CD4-positive, alpha-beta T cell treated with Interleukin-17A for 1 hour (primary cell): ENCODE data around the gene TEX2.

Experiments
- DNase-seq: peaks from one replicate; pipeline ENCODE4 v3.0.0-alpha.2; 2020

The TEX2 gene

GRCh38 chr17:64269687-64270649 lies 6.9 kb upstream of the TEX2 start:
- DNase-seq, result no peak

GRCh38 chr17:64264891-64265290 lies 1.8 kb upstream of the TEX2 start:
- DNase-seq, result no peak

- DNase-seq, result peak; percentile 67
These were observed 661 bp downstream of the TEX2 start for GRCh38 chr17:64262198-64262999.

GRCh38 chr17:64261417-64262145 lies 1.5 kb downstream of the TEX2 start:
- no peak for DNase-seq

- DNase-seq, result no peak
These were observed 2.2 kb downstream of the TEX2 start for GRCh38 chr17:64260886-64261285.

GRCh38 chr17:64259922-64260321 lies 3.1 kb downstream of the TEX2 start:
- DNase-seq, result no peak

GRCh38 chr17:64259426-64259825 lies 3.6 kb downstream of the TEX2 start:
- no peak for DNase-seq

GRCh38 chr17:64256913-64257807 lies 5.9 kb downstream of the TEX2 start:
- no peak for DNase-seq

- DNase-seq, result no peak
These were observed 7.3 kb downstream of the TEX2 start for GRCh38 chr17:64255764-64256163.

- DNase-seq, result no peak
These were observed 8.3 kb downstream of the TEX2 start for GRCh38 chr17:64254755-64255154.

- no peak for DNase-seq
These were observed 9.6 kb downstream of the TEX2 start for GRCh38 chr17:64253470-64253869.

GRCh38 chr17:64252831-64253230 lies 10.2 kb downstream of the TEX2 start:
- no peak for DNase-seq

GRCh38 chr17:64250233-64250835 lies 12.7 kb downstream of the TEX2 start:
- no peak for DNase-seq

- DNase-seq, result no peak
These were observed 15.2 kb downstream of the TEX2 start for GRCh38 chr17:64247836-64248235.

GRCh38 chr17:64245218-64246145 lies 17.6 kb downstream of the TEX2 start:
- DNase-seq, result no peak

GRCh38 chr17:64244165-64244564 lies 18.9 kb downstream of the TEX2 start:
- no peak for DNase-seq

- DNase-seq, result no peak
These were observed 19.7 kb downstream of the TEX2 start for GRCh38 chr17:64243340-64243739.

- no peak for DNase-seq
These were observed 20.4 kb downstream of the TEX2 start for GRCh38 chr17:64242633-64243032.

- DNase-seq, result no peak
These were observed 22.2 kb downstream of the TEX2 start for GRCh38 chr17:64240741-64241347.

- no peak for DNase-seq
These were observed 22.8 kb downstream of the TEX2 start for GRCh38 chr17:64240261-64240740.
